CD14-positive monocyte (primary cell): ENCODE results near the gene TNFRSF8. TPM values are rescaled to one million over a fixed set of nuclear protein-coding genes. Genes with fewer than 3 reads are reported as not detected.

Experiments used
- DNase-seq, 3 donors: peaks; one replicate each; pipeline ENCODE4 v3.0.0-alpha.2; 2011 to 2022
- H2AFZ ChIP-seq: 2 replicates; pipeline ENCODE4 v1.6.0; 2012; ENCODE audit warnings: mild to moderate bottlenecking, low read depth, low read length, inconsistent platforms; ENCODE audit not compliant: insufficient read depth, poor library complexity, severe bottlenecking
- H3K27ac ChIP-seq, 2 donors: 1 replicate in 1 of 2; 2 replicates in 1 of 2; pipeline ENCODE4 v1.5.1; 2012 to 2013; ENCODE audit warnings: low read length in 2 of 2, control low read depth in 1 of 2, inconsistent platforms in 1 of 2, low read depth in 1 of 2, mild to moderate bottlenecking in 1 of 2
- H3K27me3 ChIP-seq, 2 donors: one replicate each; pipeline versions ENCODE4 v1.6.0 to v1.6.1; 2011 to 2013; ENCODE audit warnings: low read length in 2 of 2; ENCODE audit not compliant: control insufficient read depth in 2 of 2, insufficient read depth in 2 of 2
- H3K36me3 ChIP-seq, 2 donors: replicated peaks in 1 of 2; 1 replicate in 1 of 2; 2 replicates in 1 of 2; pipeline versions ENCODE4 v1.5.1 to v1.6.1; 2012 to 2013; ENCODE audit warnings: low read length in 2 of 2, control low read depth in 1 of 2, inconsistent platforms in 1 of 2, mild to moderate bottlenecking in 1 of 2; ENCODE audit not compliant: insufficient read depth in 2 of 2, control insufficient read depth in 1 of 2
- H3K4me1 ChIP-seq, 2 donors: 1 replicate in 1 of 2; 2 replicates in 1 of 2; pipeline versions ENCODE4 v1.5.1 to v1.6.1; 2012 to 2013; ENCODE audit warnings: low read length in 2 of 2, control low read depth in 1 of 2, inconsistent platforms in 1 of 2, mild to moderate bottlenecking in 1 of 2, moderate library complexity in 1 of 2; ENCODE audit not compliant: insufficient read depth in 2 of 2, control insufficient read depth in 1 of 2
- H3K4me2 ChIP-seq: replicated peaks from 2 replicates; pipeline ENCODE3; 2012; ENCODE audit warnings: low read length, moderate library complexity, mild to moderate bottlenecking; ENCODE audit not compliant: poor library complexity, severe bottlenecking; ENCODE audit errors: extremely low read depth
- H3K4me3 ChIP-seq, 3 experiments: fragments of 200-600 bp in 1 of 3; sonication (generic) in 1 of 3; replicated peaks in 1 of 3; 1 replicate in 2 of 3; 2 replicates in 1 of 3; pipeline ENCODE4 v1.5.1; 2011 to 2013; ENCODE audit warnings: low read length in 3 of 3, mild to moderate bottlenecking in 3 of 3, control low read depth in 2 of 3, low read depth in 2 of 3, inconsistent platforms in 1 of 3, moderate library complexity in 1 of 3
- H3K79me2 ChIP-seq: 2 replicates; pipeline ENCODE4 v1.6.0; 2012; ENCODE audit warnings: mild to moderate bottlenecking, control low read depth, inconsistent platforms, low read length, moderate library complexity; ENCODE audit not compliant: insufficient read depth
- H3K9ac ChIP-seq: 2 replicates; pipeline ENCODE4 v1.6.0; 2017; ENCODE audit warnings: low read length, mild to moderate bottlenecking; ENCODE audit not compliant: insufficient read depth, poor library complexity, severe bottlenecking
- H3K9me3 ChIP-seq, 2 donors: replicated peaks in 1 of 2; 1 replicate in 1 of 2; 2 replicates in 1 of 2; pipeline versions ENCODE4 v1.5.1 to v1.6.1; 2012 to 2013; ENCODE audit warnings: low read length in 2 of 2, control low read depth in 1 of 2; ENCODE audit not compliant: control insufficient read depth in 1 of 2, insufficient read depth in 1 of 2
- H4K20me1 ChIP-seq: 2 replicates; pipeline ENCODE4 v1.6.0; 2012; ENCODE audit warnings: mild to moderate bottlenecking, low read length, control low read depth, moderate library complexity; ENCODE audit not compliant: insufficient read depth
- H3K27ac Mint-ChIP-seq, 7 donors: one replicate each; pipeline ENCODE4 v1.8.0; 2020; ENCODE audit warnings: mild to moderate bottlenecking in 7 of 7, mixed read lengths in 7 of 7, moderate library complexity in 6 of 7, inconsistent platforms in 2 of 7
- H3K27me3 Mint-ChIP-seq, 3 donors: one replicate each; pipeline ENCODE4 v1.8.0; 2021 to 2022; ENCODE audit warnings: low read depth in 3 of 3, mild to moderate bottlenecking in 3 of 3, mixed read lengths in 3 of 3, moderate library complexity in 3 of 3, inconsistent platforms in 1 of 3
- H3K36me3 Mint-ChIP-seq, 2 donors: one replicate each; pipeline ENCODE4 v1.8.0; 2020; ENCODE audit warnings: mixed read lengths in 2 of 2, inconsistent platforms in 1 of 2, mild to moderate bottlenecking in 1 of 2
- H3K4me1 Mint-ChIP-seq: one replicate; pipeline ENCODE4 v1.8.0; 2020; ENCODE audit warnings: mild to moderate bottlenecking, mixed read lengths
- H3K4me3 Mint-ChIP-seq, 2 donors: one replicate each; pipeline ENCODE4 v1.8.0; 2020; ENCODE audit warnings: mild to moderate bottlenecking in 2 of 2, mixed read lengths in 2 of 2, moderate library complexity in 1 of 2
- H3K9me3 Mint-ChIP-seq, 7 donors: one replicate each; pipeline ENCODE4 v1.8.0; 2020 to 2022; ENCODE audit warnings: mixed read lengths in 7 of 7, mild to moderate bottlenecking in 6 of 7, moderate library complexity in 6 of 7, inconsistent platforms in 2 of 7
- WGBS: methylation state at CpG from one replicate; pipeline ENCODE4 v1.1.5; 2013; ENCODE audit warnings: missing lambda C conversion rate; ENCODE audit not compliant: insufficient coverage; 5-methylcytosine and 5-hydroxymethylcytosine counted together
- intact Hi-C, 2 donors: fragments of 100-400 bp; cut with micrococcal nuclease; formaldehyde crosslinking; loops; one replicate each; pipeline versions ENCODE4 v1.15.0 to v1.15.1; 2023
- polyA plus RNA-seq, 3 donors: library from polyadenylated mRNA; depleted of rRNA in 1 of 3; unstranded in 2 of 3; stranded (reverse) in 1 of 3; fragments of 300-500 nt in 2 of 3; fragments of >200 nt in 1 of 3; fragmentation: Illumina TruSeq in 2 of 3; gene quantifications; 1 replicate in 2 of 3; 2 replicates in 1 of 3; pipeline ENCODE4 v1.2.3, GENCODE V29; 2012 to 2021
- TF ChIP-seq, protein P1 (sequence below): fragments of 200-600 bp; IDR thresholded peaks from one replicate; pipeline ENCODE4 v1.8.0; 2022; ENCODE audit warnings: antibody characterized with exemption, mild to moderate bottlenecking

Gene TNFRSF8
- polyA plus RNA-seq, 3 donors: 10.9 to 11.9 (median 11.8) TPM

GRCh38 chr1:12132078-12132477, 69.0 kb downstream of the TNFRSF8 start:
- H3K36me3 ChIP-seq: peaks cover 0 to 2% of the 10 kb centered on the region in 2 donors
- peak overlapping the region in 1 of 3 experiments; percentile 31 for H3K4me3 ChIP-seq
- TF ChIP-seq, protein P1, sequence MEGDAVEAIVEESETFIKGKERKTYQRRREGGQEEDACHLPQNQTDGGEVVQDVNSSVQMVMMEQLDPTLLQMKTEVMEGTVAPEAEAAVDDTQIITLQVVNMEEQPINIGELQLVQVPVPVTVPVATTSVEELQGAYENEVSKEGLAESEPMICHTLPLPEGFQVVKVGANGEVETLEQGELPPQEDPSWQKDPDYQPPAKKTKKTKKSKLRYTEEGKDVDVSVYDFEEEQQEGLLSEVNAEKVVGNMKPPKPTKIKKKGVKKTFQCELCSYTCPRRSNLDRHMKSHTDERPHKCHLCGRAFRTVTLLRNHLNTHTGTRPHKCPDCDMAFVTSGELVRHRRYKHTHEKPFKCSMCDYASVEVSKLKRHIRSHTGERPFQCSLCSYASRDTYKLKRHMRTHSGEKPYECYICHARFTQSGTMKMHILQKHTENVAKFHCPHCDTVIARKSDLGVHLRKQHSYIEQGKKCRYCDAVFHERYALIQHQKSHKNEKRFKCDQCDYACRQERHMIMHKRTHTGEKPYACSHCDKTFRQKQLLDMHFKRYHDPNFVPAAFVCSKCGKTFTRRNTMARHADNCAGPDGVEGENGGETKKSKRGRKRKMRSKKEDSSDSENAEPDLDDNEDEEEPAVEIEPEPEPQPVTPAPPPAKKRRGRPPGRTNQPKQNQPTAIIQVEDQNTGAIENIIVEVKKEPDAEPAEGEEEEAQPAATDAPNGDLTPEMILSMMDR: no peak
- H3K9me3 ChIP-seq: no peaks in the 10 kb centered on the region
- H2AFZ ChIP-seq: no peak overlapping the region
- peak overlapping the region; percentile 90 to 93 for H3K27ac ChIP-seq
- DNase-seq: peak; percentile 46 to 75 (median 66)
- no peaks in the 10 kb centered on the region for H4K20me1 ChIP-seq
- H3K4me3 Mint-ChIP-seq: peak overlapping the region in 1 of 2 donors; percentile 26
- peaks cover 24% of the 10 kb centered on the region for H3K79me2 ChIP-seq
- peaks cover 64% of the 10 kb centered on the region for H3K4me1 Mint-ChIP-seq
- H3K27me3 Mint-ChIP-seq: peaks cover 0 to 2% (median 0%) of the 10 kb centered on the region in 3 donors
- peak overlapping the region; percentile 45 for H3K9ac ChIP-seq
- no peaks in the 10 kb centered on the region for H3K27me3 ChIP-seq
- peak overlapping the region; percentile 93 to 97 (median 96) for H3K27ac Mint-ChIP-seq
- H3K4me2 ChIP-seq: peak overlapping the region; percentile 34
- peaks cover 0 to 8% (median 0%) of the 10 kb centered on the region in 7 donors for H3K9me3 Mint-ChIP-seq
- intact Hi-C loops: loop anchor here in 1 of 2 donors (2.0 kb wide), 1 partner anchor 53 kb away; no protein-coding TSS in a partner anchor
- H3K36me3 Mint-ChIP-seq: peaks cover 28 to 45% of the 10 kb centered on the region in 2 donors
- WGBS: 32% methylated on average over 4 of the region's 8 CpGs
- H3K4me1 ChIP-seq: peaks cover 62 to 64% of the 10 kb centered on the region in 2 donors

DNA sequence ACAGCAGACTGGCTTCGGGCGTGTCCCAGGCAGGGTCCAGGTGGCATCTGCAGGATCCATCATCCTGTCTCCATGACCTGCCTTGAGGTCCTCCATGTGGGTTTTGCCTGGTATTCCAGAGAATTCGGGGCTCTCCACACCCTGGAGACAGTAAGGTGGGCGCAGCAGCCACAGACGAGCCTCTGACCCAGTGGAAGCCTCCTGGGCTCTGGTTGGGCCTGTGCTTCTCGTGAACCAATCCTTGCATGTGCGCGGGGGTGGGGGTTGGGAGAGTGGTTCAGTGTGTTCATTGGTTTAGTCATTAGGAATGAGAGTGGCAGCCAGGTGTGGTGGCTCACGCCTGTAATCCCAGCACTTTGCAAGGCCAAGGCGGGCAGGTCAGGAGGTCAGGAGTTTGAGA, 71.6 kb downstream of the TNFRSF8 start:
- H2AFZ ChIP-seq: no peak overlapping the region
- H4K20me1 ChIP-seq: no peaks in the 10 kb centered on the region
- H3K9ac ChIP-seq: no peak overlapping the region
- Mint-ChIP-seq H3K4me3 (no peak overlapping the region), H3K36me3 (peaks cover 30 to 42% of the 10 kb centered on the region in 2 donors), H3K4me1 (peaks cover 56% of the 10 kb centered on the region), H3K27ac (peak overlapping the region in 2 of 7 donors; percentile 26 to 31), H3K9me3 (peaks cover 0 to 8% (median 0%) of the 10 kb centered on the region in 7 donors), H3K27me3 (peaks cover 0 to 2% (median 0%) of the 10 kb centered on the region in 3 donors)
- H3K27ac ChIP-seq: no peak overlapping the region
- H3K79me2 ChIP-seq: peaks cover 12% of the 10 kb centered on the region
- WGBS: over 99% methylated on average over 10 of the region's 10 CpGs
- intact Hi-C loops: no loop called here
- H3K36me3 ChIP-seq: peaks cover 11 to 21% of the 10 kb centered on the region in 2 donors
- no peaks in the 10 kb centered on the region for H3K27me3 ChIP-seq
- no peak overlapping the region for H3K4me3 ChIP-seq
- no peaks in the 10 kb centered on the region for H3K9me3 ChIP-seq
- H3K4me1 ChIP-seq: peaks cover 55 to 56% of the 10 kb centered on the region in 2 donors
- no peak for DNase-seq
- H3K4me2 ChIP-seq: no peak overlapping the region
- TF ChIP-seq, protein P1: no peak
